IMR-90 (cell line): ENCODE data around the gene MAP2K5. TPM values are rescaled to one million over a fixed set of nuclear protein-coding genes. Genes with fewer than 3 reads are reported as not detected.

ENCODE experiments used
- ATAC-seq: fragments of 200-7000 bp; cut with Tn5 transposase; 2 replicates; pipeline ENCODE4 v1.9.1; 2020; ENCODE audit warnings: low read depth, mild to moderate bottlenecking, moderate library complexity
- BruUV-seq: library from RNA; stranded (reverse); fragments of 400-500 nt; replicated peaks from 2 replicates; lab custom pipeline; 2021; lab: Mats Ljungman, UMichigan
- CTCF ChIA-PET: fragments of 300-600 bp; formaldehyde crosslinking; extraction: SDS; loops from one replicate; lab custom pipeline; 2021; ENCODE audit warnings: antibody characterized with exemption; lab: Yijun Ruan, JAX
- POLR2A ChIA-PET: fragments of 300-600 bp; sonication (Branson Sonifier 250); formaldehyde crosslinking; loops from one replicate; lab custom pipeline; 2022; ENCODE audit warnings: antibody characterized with exemption; ENCODE audit not compliant: unreplicated experiment; lab: Charles Lee
- DNase-seq: peaks from one replicate; pipeline ENCODE4 v3.0.0; 2013
- H2AFZ ChIP-seq: replicated peaks from 2 replicates; pipeline ENCODE3; 2013; ENCODE audit warnings: low read length, mild to moderate bottlenecking; ENCODE audit not compliant: poor library complexity
- H2AK5ac ChIP-seq: 2 replicates; pipeline ENCODE4 v1.6.1; 2013; ENCODE audit warnings: low read depth, low read length, inconsistent platforms
- H2AK9ac ChIP-seq: replicated peaks from 2 replicates; pipeline ENCODE3; 2013; ENCODE audit warnings: mild to moderate bottlenecking, low read depth, low read length, moderate library complexity; ENCODE audit not compliant: poor library complexity
- H2BK120ac ChIP-seq: 2 replicates; pipeline ENCODE4 v1.6.1; 2013; ENCODE audit warnings: low read depth, low read length, inconsistent platforms
- H2BK15ac ChIP-seq: 3 replicates; pipeline ENCODE4 v1.6.1; 2013; ENCODE audit warnings: low read depth, low read length, inconsistent platforms
- H2BK20ac ChIP-seq: 2 replicates; pipeline ENCODE4 v1.6.1; 2013; ENCODE audit warnings: low read depth, mild to moderate bottlenecking, inconsistent platforms, low read length, moderate library complexity
- H2BK5ac ChIP-seq: 2 replicates; pipeline ENCODE4 v1.6.1; 2013; ENCODE audit warnings: mild to moderate bottlenecking, low read depth, low read length, inconsistent platforms; ENCODE audit not compliant: poor library complexity, severe bottlenecking
- H3K14ac ChIP-seq: replicated peaks from 2 replicates; pipeline ENCODE4 v1.6.1; 2013; ENCODE audit warnings: low read depth, low read length, inconsistent platforms
- H3K18ac ChIP-seq: 2 replicates; pipeline ENCODE4 v1.6.1; 2013; ENCODE audit warnings: low read depth, low read length, control low read depth
- H3K23ac ChIP-seq: 2 replicates; pipeline ENCODE4 v1.6.1; 2013; ENCODE audit warnings: low read depth, low read length, inconsistent platforms
- H3K27ac ChIP-seq: 2 replicates; pipeline ENCODE4 v1.5.1; 2013; ENCODE audit warnings: mild to moderate bottlenecking, control low read depth, low read length; ENCODE audit not compliant: insufficient read depth
- H3K27me3 ChIP-seq: 2 replicates; pipeline ENCODE4 v1.6.1; 2013; ENCODE audit warnings: low read length; ENCODE audit not compliant: control insufficient read depth, insufficient read depth
- H3K36me3 ChIP-seq: 2 replicates; pipeline ENCODE4 v1.6.1; 2013; ENCODE audit warnings: low read length, mixed read lengths; ENCODE audit not compliant: control insufficient read depth, insufficient read depth
- H3K4ac ChIP-seq: 2 replicates; pipeline ENCODE4 v1.6.1; 2013; ENCODE audit warnings: low read depth, low read length, inconsistent platforms
- H3K4me1 ChIP-seq: 2 replicates; pipeline ENCODE4 v1.6.1; 2013; ENCODE audit warnings: low read length, mixed read lengths; ENCODE audit not compliant: control insufficient read depth, insufficient read depth
- H3K4me2 ChIP-seq: 2 replicates; pipeline ENCODE4 v1.6.1; 2013; ENCODE audit warnings: low read depth, mild to moderate bottlenecking, control low read depth, low read length, moderate library complexity
- H3K4me3 ChIP-seq: 2 replicates; pipeline ENCODE4 v1.5.1; 2013; ENCODE audit warnings: low read depth, mild to moderate bottlenecking, control low read depth, low read length, moderate library complexity; ENCODE audit not compliant: insufficient read depth
- H3K56ac ChIP-seq: 2 replicates; pipeline ENCODE4 v1.6.1; 2013; ENCODE audit warnings: low read length, inconsistent platforms; ENCODE audit not compliant: insufficient read depth; ENCODE audit errors: extremely low read depth
- H3K79me1 ChIP-seq, 2 experiments: 2 replicates each; pipeline ENCODE4 v1.6.1; 2013; ENCODE audit warnings: low read length in 2 of 2, inconsistent platforms in 1 of 2, low read depth in 1 of 2
- H3K9ac ChIP-seq: 2 replicates; pipeline ENCODE4 v1.6.1; 2013; ENCODE audit warnings: low read depth, low read length, control low read depth
- H3K9me1 ChIP-seq: 2 replicates; pipeline ENCODE4 v1.6.1; 2013; ENCODE audit warnings: low read length, inconsistent platforms; ENCODE audit not compliant: insufficient read depth
- H3K9me3 ChIP-seq: 2 replicates; pipeline ENCODE4 v1.6.1; 2013; ENCODE audit warnings: low read length; ENCODE audit not compliant: control insufficient read depth, insufficient read depth
- H4K20me1 ChIP-seq: 2 replicates; pipeline ENCODE4 v1.6.1; 2013; ENCODE audit warnings: low read length, inconsistent platforms; ENCODE audit not compliant: insufficient read depth
- H4K5ac ChIP-seq: 2 replicates; pipeline ENCODE4 v1.6.1; 2013; ENCODE audit warnings: mild to moderate bottlenecking, low read depth, low read length, control low read depth
- H4K8ac ChIP-seq, 2 experiments: 2 replicates each; pipeline ENCODE4 v1.6.1; 2013; ENCODE audit warnings: low read depth in 2 of 2, low read length in 2 of 2, control low read depth in 1 of 2, inconsistent platforms in 1 of 2
- H4K91ac ChIP-seq: 2 replicates; pipeline ENCODE4 v1.6.1; 2013; ENCODE audit warnings: low read depth, low read length, inconsistent platforms; ENCODE audit not compliant: insufficient read depth
- CHD1 ChIP-seq: IDR thresholded peaks from 2 replicates; pipeline ENCODE4 v1.6.1; 2012; ENCODE audit warnings: low read depth, low read length, improper control_type of control experiment
- MXI1 ChIP-seq: IDR thresholded peaks from 2 replicates; pipeline ENCODE4 v1.6.1; 2012; ENCODE audit warnings: low read depth, mild to moderate bottlenecking, low read length, moderate library complexity, borderline replicate concordance
- POLR2A ChIP-seq: IDR thresholded peaks from 2 replicates; pipeline ENCODE4 v1.6.1; 2012; ENCODE audit warnings: mild to moderate bottlenecking, low read depth, low read length
- RAD21 ChIP-seq: IDR thresholded peaks from 2 replicates; pipeline ENCODE4 v1.6.1; 2012; ENCODE audit warnings: low read length, improper control_type of control experiment
- RCOR1 ChIP-seq: IDR thresholded peaks from 2 replicates; pipeline ENCODE4 v1.6.1; 2012; ENCODE audit warnings: mild to moderate bottlenecking, low read length, improper control_type of control experiment; ENCODE audit not compliant: insufficient replicate concordance
- RFX5 ChIP-seq: IDR thresholded peaks from 2 replicates; pipeline ENCODE4 v1.8.0; 2012; ENCODE audit warnings: low read depth, mild to moderate bottlenecking, low read length, moderate library complexity
- SMC3 ChIP-seq: fragments of 150-350 bp; IDR thresholded peaks from 2 replicates; pipeline ENCODE4 v1.6.1; 2016; ENCODE audit warnings: low read depth, mild to moderate bottlenecking, antibody characterized with exemption, low read length, moderate library complexity
- WGBS, 2 experiments: methylation state at CpG; one replicate each; pipeline versions ENCODE4 v1.1.5 to v1.1.7; 2013; ENCODE audit warnings: missing lambda C conversion rate in 2 of 2; ENCODE audit not compliant: insufficient read length in 1 of 2; ENCODE audit errors: extremely low coverage in 2 of 2; 5-methylcytosine and 5-hydroxymethylcytosine counted together
- dilution Hi-C: fragments of 300-500 bp; cut with HindIII; formaldehyde crosslinking; loops from one replicate; pipeline ENCODE4 v1.14.3; 2018; ENCODE audit warnings: low sequenced_read_pairs; ENCODE audit not compliant: unreplicated experiment
- in situ Hi-C: fragments of 300-500 bp; cut with MboI; formaldehyde crosslinking; loops from 3 replicates; pipeline ENCODE4 v1.14.3; 2019; ENCODE audit warnings: low sequenced_read_pairs, inconsistent platforms, mixed read lengths
- intact Hi-C: fragments of 100-400 bp; cut with micrococcal nuclease; formaldehyde crosslinking; loops from 2 replicates; pipeline ENCODE4 v1.10.0; 2022
- polyA plus RNA-seq, 3 experiments: library from polyadenylated mRNA; depleted of rRNA; stranded (reverse); fragments of >200 nt; gene quantifications; 2 replicates each; pipeline ENCODE4 v1.2.3, GENCODE V29; 2012; ENCODE audit warnings: low replicate concordance in 1 of 3
- total RNA-seq: library from RNA; depleted of rRNA; stranded (reverse); fragments of >200 nt; gene quantifications from 2 replicates; pipeline ENCODE4 v1.2.3, GENCODE V29; 2012

Gene MAP2K5
- total and polyA plus RNA-seq, 2 of the 4 experiments (the other 2 are of a cell fraction) = 1.6 to 6.1 TPM

DNA sequence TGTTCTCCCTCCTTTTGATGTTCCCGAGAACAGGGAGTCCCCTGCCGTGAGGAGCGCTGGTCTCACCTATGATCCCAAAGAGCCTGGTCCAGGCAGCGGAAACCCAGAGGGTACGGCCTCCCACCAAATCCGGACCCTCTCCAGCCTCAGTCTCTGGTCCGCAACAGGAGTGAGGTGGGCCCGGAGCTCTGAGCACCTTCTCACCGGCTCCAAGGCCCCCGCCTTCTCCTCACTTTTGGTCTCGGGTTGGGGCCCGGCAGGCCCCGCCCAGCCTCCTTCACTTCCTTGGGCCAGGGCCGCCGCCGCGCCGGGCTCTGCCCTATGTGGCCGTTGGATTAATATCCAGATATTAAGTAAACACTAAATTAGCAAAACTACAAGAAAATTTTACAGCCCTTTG lies 277.1 kb downstream of the MAP2K5 start:
- no peak overlapping the region for H3K18ac ChIP-seq
- H2BK15ac ChIP-seq = no peak overlapping the region
- H3K36me3 ChIP-seq = no peaks in the 10 kb centered on the region
- peaks cover 14% of the 10 kb centered on the region; the same call in 1 of the 2 replicates for H3K9me3 ChIP-seq
- ChIA-PET POLR2A (no interaction called here), CTCF (no interaction called here)
- WGBS, 2 experiments = 20% methylated on average over 1 of the region's 19 CpGs; no CpG with 5 or more reads in 1 of the 2 experiments
- intact Hi-C loops (no loop called here), in situ Hi-C loops (no loop called here), dilution Hi-C loops (no loop called here)
- no peak overlapping the region for H4K5ac ChIP-seq
- no peak overlapping the region for H2AK9ac ChIP-seq
- no peak for TF ChIP-seq MXI1
- no peak for TF ChIP-seq RCOR1
- no peak for TF ChIP-seq POLR2A
- no peak for TF ChIP-seq RFX5
- TF ChIP-seq RAD21 = no peak
- no peak for TF ChIP-seq SMC3
- TF ChIP-seq CHD1 = no peak
- ATAC-seq (no peak), DNase-seq (no peak)
- no peak overlapping the region for H2BK20ac ChIP-seq
- peaks cover 75% of the 10 kb centered on the region for H3K27me3 ChIP-seq
- H3K27ac ChIP-seq = no peak overlapping the region
- no peaks in the 10 kb centered on the region; a peak in 1 of 4 replicates for H3K79me1 ChIP-seq
- no peaks in the 10 kb centered on the region for H3K4me1 ChIP-seq
- no TSS peak for BruUV-seq
- no peak overlapping the region for H2BK5ac ChIP-seq
- no peak overlapping the region for H3K4ac ChIP-seq
- no peak overlapping the region for H2AK5ac ChIP-seq
- H3K4me2 ChIP-seq = no peak overlapping the region
- H3K9me1 ChIP-seq = no peaks in the 10 kb centered on the region; the same call in 1 of the 2 replicates
- H4K8ac ChIP-seq = no peak overlapping the region
- peaks cover 15% of the 10 kb centered on the region for H4K20me1 ChIP-seq
- no peak overlapping the region for H3K23ac ChIP-seq
- no peak overlapping the region for H2BK120ac ChIP-seq
- no peak overlapping the region for H3K56ac ChIP-seq
- no peak overlapping the region for H3K4me3 ChIP-seq
- no peak overlapping the region for H4K91ac ChIP-seq
- H3K9ac ChIP-seq = no peak overlapping the region
- H2AFZ ChIP-seq = no peak overlapping the region
- no peak overlapping the region for H3K14ac ChIP-seq
